Motor neuron (in vitro differentiated cells): ENCODE data around the gene ZNF138. TPM values are rescaled to one million over a fixed set of nuclear protein-coding genes. Genes with fewer than 3 reads are reported as not detected.
"Not testable (repeated sequence)": the region's sequence is repeated elsewhere in the genome, so short reads cannot be mapped to it uniquely, and the experiment has no call there.

Source experiments
- ATAC-seq, 8 experiments: fragments of 200-7000 bp; cut with Tn5 transposase; replicated peaks in 6 of 8; 2 replicates each; pipeline ENCODE4 v1.8.0; 2021; ENCODE audit warnings: mild to moderate bottlenecking in 8 of 8, moderate library complexity in 8 of 8
- H3K27ac ChIP-seq, 2 donors: fragments of 250-450 bp; sonication (Bioruptor Pico); 2 replicates each; pipeline ENCODE4 v1.9.0; 2021; ENCODE audit warnings: antibody characterized with exemption in 2 of 2, mild to moderate bottlenecking in 2 of 2, moderate library complexity in 1 of 2
- H3K4me1 ChIP-seq, 2 donors: fragments of 250-450 bp; sonication (Bioruptor Pico); replicated peaks in 1 of 2; 2 replicates each; pipeline ENCODE4 v1.6.1; 2021; ENCODE audit warnings: antibody characterized with exemption in 2 of 2, mild to moderate bottlenecking in 2 of 2, moderate library complexity in 1 of 2
- H3K4me3 ChIP-seq, 5 donors: fragments of 250-450 bp; sonication (Bioruptor Pico); 2 replicates each; pipeline ENCODE4 v1.9.0; 2021; ENCODE audit warnings: antibody characterized with exemption in 5 of 5, mild to moderate bottlenecking in 5 of 5, moderate library complexity in 4 of 5
- WGBS, 10 experiments: fragments of 450-650 bp; shearing (Covaris generic); methylation state at CpG; one replicate each; pipeline ENCODE4 v1.0.0; 2022; 5-methylcytosine and 5-hydroxymethylcytosine counted together
- in situ Hi-C, 9 experiments: fragments of 400-800 bp; cut with MboI; loops; one replicate each; pipeline ENCODE4 v1.15.0; 2021; ENCODE audit warnings: low sequenced_read_pairs in 9 of 9, low pct_unique_long_range_greater_than_20kb in 2 of 9; ENCODE audit not compliant: unreplicated experiment in 9 of 9
- total RNA-seq, 8 experiments: library from RNA; unstranded; fragments of 300-600 nt; gene quantifications; 2 replicates each; pipeline versions ENCODE4 v1.2.3 to v1.2.4, GENCODE V29; 2022

ZNF138 gene
- total RNA-seq = 10 to 100 TPM in 7 of 8 experiments, 1 to 10 TPM in 1; 4.6 to 49.2 (median 20.2) TPM

DNA sequence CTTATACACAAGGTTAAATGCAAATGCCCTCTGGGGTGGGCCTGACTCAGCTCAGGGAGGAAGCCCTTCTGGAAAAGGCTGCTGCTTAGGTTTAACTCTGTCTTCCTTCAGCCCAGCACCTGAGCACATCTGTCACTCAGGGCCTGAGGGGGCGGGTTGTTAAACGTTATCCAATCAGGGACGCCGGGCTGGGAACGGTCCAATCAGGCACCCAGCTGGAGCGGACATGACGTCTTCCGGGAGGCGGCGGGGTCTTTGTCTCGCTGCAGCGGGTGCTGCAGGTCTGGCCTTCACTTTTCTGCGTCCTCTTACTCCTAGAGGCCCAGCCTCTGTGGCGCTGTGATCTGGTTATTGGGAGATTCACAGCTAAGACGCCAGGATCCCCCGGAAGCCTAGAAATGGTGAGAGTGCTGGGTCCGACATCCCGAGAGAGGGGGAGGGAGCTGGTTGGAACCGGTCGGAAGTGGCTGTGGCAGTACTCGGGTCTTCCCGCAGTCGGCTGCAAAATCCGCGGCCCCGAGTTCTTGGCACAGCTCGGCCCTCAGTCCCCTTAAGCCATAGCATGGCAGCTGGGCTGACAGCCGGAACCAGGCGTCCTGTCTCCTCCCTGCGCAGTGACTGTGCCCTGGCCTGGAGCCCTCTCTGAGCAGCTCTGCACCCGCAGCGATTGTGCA lies at the start of gene ZNF138:
Gene ZNF138, plus strand, starts transcription at position 258 of the 674 bp plus-strand sequence. Its CDS starts 141 bp downstream, at position 399.
- 0 to 12% (median 2%) methylated on average over 3 to 16 of the region's 32 CpGs; no CpG with 5 or more reads in 3 of the 10 experiments for WGBS, 10 experiments
- peak; percentile 98 to 100 (median 100) for ATAC-seq
- in situ Hi-C loops = no loop called here
- Histone ChIP-seq H3K27ac (peak within 1 kb of the TSS; percentile 90 to 95), H3K4me1 (peaks cover 3 to 14% of the 10 kb centered on the region in 2 donors), H3K4me3 (peak within 1 kb of the TSS; percentile 51 to 96 (median 65))

- ATAC-seq = peak in 2 of 8 experiments; percentile 44 to 77
- no peak overlapping the region for H3K27ac ChIP-seq
- in situ Hi-C loops = no loop called here
- 20 to 56% (median 42%) methylated on average over 1 to 4 of the region's 4 CpGs; no CpG with 5 or more reads in 3 of the 10 experiments for WGBS, 10 experiments
- H3K4me3 ChIP-seq = no peak overlapping the region
- H3K4me1 ChIP-seq = no peaks in the 10 kb centered on the region
Observed at GRCh38 chr7:64744680-64745079, 49.5 kb upstream of the ZNF138 start.

GRCh38 chr7:64747802-64748201 lies 46.4 kb upstream of the ZNF138 start:
- Histone ChIP-seq H3K27ac (no peak overlapping the region), H3K4me1 (no peaks in the 10 kb centered on the region), H3K4me3 (no peak overlapping the region)
- no peak for ATAC-seq
- in situ Hi-C loops = no loop called here

DNA sequence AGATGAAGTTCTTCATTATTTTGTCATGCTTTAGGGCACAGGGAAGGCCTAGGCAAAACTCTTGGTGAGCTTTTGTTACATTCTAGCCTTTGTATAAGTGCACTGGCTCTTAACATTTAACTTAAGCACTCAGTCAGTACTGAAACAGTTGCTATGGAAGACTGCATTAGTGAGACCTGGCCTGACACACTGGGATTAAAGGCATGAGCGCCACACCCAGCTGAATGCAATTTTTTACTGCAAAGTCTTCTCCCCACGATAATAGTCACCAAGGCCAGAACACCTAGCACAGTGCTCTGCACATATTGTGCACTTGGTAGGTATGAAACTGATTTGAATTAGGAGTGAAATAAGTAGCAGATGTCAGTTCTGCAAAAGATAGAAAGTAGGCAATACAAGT lies 41.2 kb upstream of the ZNF138 start:
- in situ Hi-C loops = no loop called here

DNA sequence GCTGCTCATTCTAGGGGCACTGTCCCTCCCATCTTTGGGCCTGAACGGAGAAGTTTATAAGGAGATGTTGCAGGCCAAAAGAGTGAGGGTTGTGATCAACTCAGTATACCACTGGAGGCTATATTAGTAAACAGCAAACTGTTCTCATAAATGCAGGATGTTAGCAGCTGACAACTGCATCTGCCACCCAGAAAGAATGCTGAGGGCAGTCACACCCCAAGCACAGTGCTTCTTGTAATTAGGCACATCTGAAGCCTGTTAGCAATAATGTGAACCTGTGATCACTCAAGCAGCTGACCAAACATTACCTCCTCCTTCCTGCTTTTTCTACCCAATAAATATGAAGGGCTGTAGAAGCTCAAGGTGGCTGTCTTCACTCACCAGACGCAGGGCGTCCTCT lies 38.4 kb upstream of the ZNF138 start:
- H3K27ac ChIP-seq = no peak overlapping the region
- no peak overlapping the region for H3K4me3 ChIP-seq
- peak in 1 of 8 experiments; percentile 53 for ATAC-seq
- 22 to 86% (median 75%) methylated on average over 1 to 3 of the region's 3 CpGs; no CpG with 5 or more reads in 2 of the 10 experiments for WGBS, 10 experiments
- in situ Hi-C loops = no loop called here
- no peaks in the 10 kb centered on the region for H3K4me1 ChIP-seq

More for the DNA sequence above, 41.2 kb upstream of the ZNF138 start:
- H3K27ac ChIP-seq = no peak overlapping the region
- 0 to 80% (median 35%) methylated on average over 1 to 2 of the region's 2 CpGs; no CpG with 5 or more reads in 1 of the 10 experiments for WGBS, 10 experiments
- peak in 2 of 8 experiments; percentile 44 to 58 for ATAC-seq
- no peak overlapping the region for H3K4me3 ChIP-seq
- H3K4me1 ChIP-seq = no peaks in the 10 kb centered on the region

DNA sequence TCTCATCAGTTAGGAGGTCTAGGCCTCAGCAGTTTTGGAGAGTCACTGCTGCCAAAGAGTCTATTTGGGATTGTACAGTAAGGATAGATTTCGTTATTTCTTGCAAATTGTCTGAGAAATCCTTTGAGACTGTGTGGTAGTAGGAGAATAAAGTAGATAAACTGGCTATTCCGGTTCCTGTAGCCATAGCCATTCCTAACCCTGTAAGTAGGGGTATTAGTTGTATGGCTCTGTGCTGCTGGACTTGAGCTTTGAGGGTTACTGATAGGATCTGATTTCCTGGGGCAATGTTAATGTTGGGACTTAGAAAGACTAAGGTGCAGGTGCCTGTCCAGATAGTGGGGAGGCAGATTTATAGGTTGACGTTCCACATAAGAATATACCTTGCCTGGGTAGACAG lies 36.1 kb upstream of the ZNF138 start:
- Histone ChIP-seq H3K4me1 (no peaks in the 10 kb centered on the region), H3K4me3 (no peak overlapping the region), H3K27ac (no peak overlapping the region)
- 5 to 100% (median 42%) methylated on average over 1 to 3 of the region's 3 CpGs; no CpG with 5 or more reads in 3 of the 10 experiments for WGBS, 10 experiments
- no peak for ATAC-seq
- in situ Hi-C loops = no loop called here

DNA sequence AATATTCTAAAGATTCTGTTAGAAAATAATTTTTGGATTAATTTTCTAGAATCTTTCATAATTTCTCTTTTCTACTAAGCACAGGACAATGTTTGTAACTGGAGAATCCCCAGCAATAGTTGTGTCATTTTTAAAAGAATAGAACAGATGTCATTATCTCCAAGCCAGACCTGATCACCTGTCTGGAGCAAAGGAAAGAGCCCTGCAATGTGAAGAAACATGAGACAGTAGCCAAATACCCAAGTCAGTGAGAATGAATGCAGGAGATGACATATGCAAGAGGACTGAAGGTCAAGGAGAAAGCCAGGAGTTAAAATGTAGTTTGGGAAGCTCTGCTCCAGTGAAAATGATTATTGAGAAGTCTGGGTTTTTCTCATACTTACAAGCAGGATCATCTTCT lies 25.4 kb upstream of the ZNF138 start:
- in situ Hi-C loops = no loop called here
- no peak overlapping the region for H3K27ac ChIP-seq
- no peak overlapping the region for H3K4me3 ChIP-seq
- ATAC-seq = no peak
- no peaks in the 10 kb centered on the region for H3K4me1 ChIP-seq

DNA sequence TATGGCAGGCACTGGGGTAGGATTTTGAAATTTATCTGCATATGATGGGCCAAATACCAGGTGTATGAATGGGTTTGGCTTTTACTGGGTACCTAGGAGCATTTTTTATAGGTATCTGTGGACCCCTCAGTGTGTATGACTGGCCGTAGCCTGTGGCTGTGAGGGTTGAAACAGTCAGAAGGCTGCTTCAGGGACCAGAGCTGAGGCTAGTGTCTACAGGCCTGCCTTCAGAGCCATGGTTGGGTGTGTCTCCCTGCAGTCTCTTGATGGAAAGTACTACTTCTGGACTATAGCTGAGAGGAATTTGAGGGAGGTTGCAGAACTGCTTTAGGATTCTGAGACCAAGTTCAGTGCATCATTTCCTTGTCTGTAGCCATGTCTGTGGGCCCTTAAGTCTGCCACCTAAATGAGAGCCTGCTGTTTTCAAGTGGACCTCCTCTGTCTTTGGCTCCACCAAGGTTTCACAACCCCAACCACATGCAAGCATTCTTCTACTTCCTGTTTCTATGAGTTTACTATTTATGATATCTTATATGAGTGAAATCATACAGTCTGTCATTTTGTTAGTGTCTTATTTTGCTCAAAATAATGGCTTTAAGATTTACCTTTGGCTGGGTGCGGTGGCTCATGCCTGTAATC lies 19.9 kb upstream of the ZNF138 start:
- no peak overlapping the region for H3K27ac ChIP-seq
- 0 to 60% (median 55%) methylated on average over 1 to 2 of the region's 2 CpGs; no CpG with 5 or more reads in 6 of the 10 experiments for WGBS, 10 experiments
- in situ Hi-C loops = no loop called here
- no peaks in the 10 kb centered on the region for H3K4me1 ChIP-seq
- ATAC-seq = no peak
- no peak overlapping the region for H3K4me3 ChIP-seq

GRCh38 chr7:64775289-64775688 lies 18.9 kb upstream of the ZNF138 start:
- H3K27ac ChIP-seq = no peak overlapping the region
- no peak overlapping the region for H3K4me3 ChIP-seq
- in situ Hi-C loops = no loop called here
- ATAC-seq = peak in 1 of 8 experiments; percentile 61
- 10 to 71% (median 57%) methylated on average over 1 to 3 of the region's 3 CpGs; no CpG with 5 or more reads in 1 of the 10 experiments for WGBS, 10 experiments
- H3K4me1 ChIP-seq = no peaks in the 10 kb centered on the region

DNA sequence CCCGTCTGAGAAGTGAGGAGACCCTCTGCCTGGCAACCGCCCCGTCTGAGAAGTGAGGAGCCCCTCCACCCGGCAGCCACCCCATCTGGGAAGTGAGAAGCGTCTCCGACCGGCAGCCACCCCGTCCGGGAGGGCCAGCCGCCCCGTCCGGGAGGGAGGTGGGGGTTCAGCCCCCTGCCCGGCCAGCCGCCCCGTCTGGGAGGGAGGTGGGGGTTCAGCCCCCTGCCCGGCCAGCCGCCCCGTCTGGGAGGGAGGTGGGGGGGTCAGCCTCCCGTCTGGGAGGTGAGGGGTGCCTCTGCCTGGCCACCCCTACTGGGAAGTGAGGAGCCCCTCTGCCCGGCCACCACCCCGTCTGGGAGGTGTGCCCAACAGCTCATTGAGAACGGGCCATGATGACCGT lies 9.4 kb upstream of the ZNF138 start:
- ATAC-seq, H3K4me3 ChIP-seq, H3K27ac ChIP-seq, in situ Hi-C loops, H3K4me1 ChIP-seq: not testable (repeated sequence)
- WGBS, 10 experiments = no CpG with 5 or more reads among the region's 23 CpGs

- Histone ChIP-seq H3K4me1 (no peaks in the 10 kb centered on the region), H3K4me3 (no peak overlapping the region), H3K27ac (no peak overlapping the region)
- in situ Hi-C loops = no loop called here
- no peak for ATAC-seq
Observed at GRCh38 chr7:64787295-64787694, 6.9 kb upstream of the ZNF138 start.

DNA sequence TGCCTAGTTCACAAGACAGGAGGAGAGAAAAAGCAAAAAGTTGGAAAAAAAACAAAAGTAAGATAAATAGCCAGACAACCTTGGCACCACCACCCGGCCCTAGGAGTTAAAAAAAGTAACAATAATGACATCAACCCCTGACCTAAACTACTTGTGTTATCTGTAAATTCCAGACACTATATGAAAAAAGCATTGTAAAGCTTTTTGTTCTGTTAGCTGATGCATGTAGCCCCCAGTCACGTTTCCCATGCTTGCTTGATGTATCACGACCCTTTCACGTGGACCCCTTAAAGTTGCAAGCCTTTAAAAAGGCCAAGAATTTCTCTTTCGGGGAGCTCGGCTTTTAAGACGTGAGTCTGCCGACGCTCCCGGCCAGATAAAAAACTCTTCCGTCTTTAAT lies 5.0 kb upstream of the ZNF138 start:
- in situ Hi-C loops, ATAC-seq, H3K4me3 ChIP-seq, H3K27ac ChIP-seq, H3K4me1 ChIP-seq: not testable (repeated sequence)
- WGBS, 10 experiments = 0 to 79% (median 56%) methylated on average over 1 to 10 of the region's 11 CpGs; no CpG with 5 or more reads in 3 of the 10 experiments

DNA sequence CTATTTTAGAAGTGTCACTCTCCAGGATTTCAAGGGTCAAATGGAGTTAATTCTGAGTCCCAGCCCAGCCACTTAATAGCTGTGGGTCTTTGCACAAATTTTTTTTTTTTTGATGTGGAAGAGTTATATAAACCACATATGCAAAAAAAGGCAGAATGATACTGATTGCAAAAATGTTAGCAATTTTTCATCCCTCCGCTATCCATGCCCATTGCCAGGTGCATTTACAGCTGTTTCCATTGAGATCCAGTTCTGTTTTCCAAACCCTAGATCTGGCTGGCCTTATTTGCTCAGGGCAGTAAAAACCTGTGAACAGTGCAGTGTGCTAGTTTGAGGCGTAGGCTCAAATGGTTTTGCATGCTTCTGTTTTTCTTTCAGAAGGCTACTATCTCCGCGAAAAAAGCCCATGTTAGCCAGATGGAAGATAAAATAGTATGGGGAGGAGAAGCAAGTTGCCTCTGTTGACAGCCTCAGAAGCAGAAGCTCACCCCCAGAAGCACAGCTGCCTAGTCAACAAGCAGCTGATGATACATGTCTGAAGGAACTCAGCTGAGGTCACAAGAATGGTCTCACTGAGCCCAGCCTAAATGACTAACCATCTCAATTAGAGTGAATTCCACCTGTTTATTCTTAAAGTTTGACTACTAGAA lies 997 bp upstream of the ZNF138 start:
- Histone ChIP-seq H3K4me1 (peaks cover 3 to 14% of the 10 kb centered on the region in 2 donors), H3K27ac (no peak overlapping the region), H3K4me3 (no peak overlapping the region)
- in situ Hi-C loops = no loop called here
- ATAC-seq = peak in 1 of 8 experiments; percentile 2
- WGBS, 10 experiments = 30 to 98% (median 73%) methylated on average over 3 to 4 of the region's 4 CpGs; no CpG with 5 or more reads in 2 of the 10 experiments
